NCI-H510A treated with DMSO at 0.1 percent for 48 hours (cell line): Measurements from ENCODE around the gene LATS2.
A peak's percentile ranks its signal among the peaks of the same experiment; 100 is the strongest.

Experiments used
- DNase-seq: peaks from one replicate; lab custom pipeline; 2025; lab: John Stamatoyannopoulos, UW

LATS2 gene

GRCh38 chr13:21061029-21061763 lies at the start of gene LATS2:
TSS of gene LATS2 (minus strand) at chr13:21061586. CDS start at chr13:21046026, 15,560 bp downstream.
- DNase-seq = peak; percentile 2

- DNase-seq = no peak
Observed at GRCh38 chr13:21109168-21109567, 47.8 kb upstream of the LATS2 start.

GRCh38 chr13:21106089-21106488 lies 44.7 kb upstream of the LATS2 start:
- DNase-seq = no peak

- DNase-seq = no peak
Observed at GRCh38 chr13:21104199-21105019, 43.0 kb upstream of the LATS2 start.

GRCh38 chr13:21101865-21102576 lies 40.6 kb upstream of the LATS2 start:
- no peak for DNase-seq

GRCh38 chr13:21100994-21101757 lies 39.8 kb upstream of the LATS2 start:
- no peak for DNase-seq

GRCh38 chr13:21100211-21100610 lies 38.8 kb upstream of the LATS2 start:
- DNase-seq = no peak

- no peak for DNase-seq
Observed at GRCh38 chr13:21095311-21095710, 33.9 kb upstream of the LATS2 start.

- DNase-seq = no peak
Observed at GRCh38 chr13:21089830-21090229, 28.4 kb upstream of the LATS2 start.

- DNase-seq = no peak
Observed at GRCh38 chr13:21088534-21088933, 27.1 kb upstream of the LATS2 start.

- DNase-seq = no peak
Observed at GRCh38 chr13:21086929-21087328, 25.5 kb upstream of the LATS2 start.

- DNase-seq = no peak
Observed at GRCh38 chr13:21081926-21082325, 20.5 kb upstream of the LATS2 start.

- DNase-seq = no peak
Observed at GRCh38 chr13:21080593-21080891, 19.2 kb upstream of the LATS2 start.

- no peak for DNase-seq
Observed at GRCh38 chr13:21079761-21080592, 18.6 kb upstream of the LATS2 start.

GRCh38 chr13:21079221-21079620 lies 17.8 kb upstream of the LATS2 start:
- DNase-seq = no peak

GRCh38 chr13:21078501-21078900 lies 17.1 kb upstream of the LATS2 start:
- no peak for DNase-seq

GRCh38 chr13:21077788-21078353 lies 16.5 kb upstream of the LATS2 start:
- no peak for DNase-seq

- no peak for DNase-seq
Observed at GRCh38 chr13:21077076-21077787, 15.8 kb upstream of the LATS2 start.

- DNase-seq = no peak
Observed at GRCh38 chr13:21076253-21076652, 14.9 kb upstream of the LATS2 start.
